Peyer's patch (tissue), 4 donors: ENCODE results near the gene TSEN34. TPM values are rescaled to one million over a fixed set of nuclear protein-coding genes. Genes with fewer than 3 reads are reported as not detected.
"Not testable (repeated sequence)": the region's sequence is repeated elsewhere in the genome, so short reads cannot be mapped to it uniquely, and the experiment has no call there.

Experiments
- DNase-seq, 3 donors: peaks; one replicate each; pipeline ENCODE4 v3.0.0-alpha.2; 2017 to 2019
- H3K27ac ChIP-seq, 4 donors: fragments of 200-600 bp; sonication (generic); one replicate each; pipeline ENCODE4 v1.5.1; 2016 to 2019
- H3K27me3 ChIP-seq, 2 donors: fragments of 200-600 bp; sonication (generic); one replicate each; pipeline ENCODE4 v1.5.1; 2019
- H3K36me3 ChIP-seq, 3 donors: fragments of 200-600 bp; sonication (generic); one replicate each; pipeline ENCODE4 v1.5.1; 2016 to 2019
- H3K4me1 ChIP-seq, 4 donors: fragments of 200-600 bp; sonication (generic); one replicate each; pipeline ENCODE4 v1.5.1; 2016 to 2019
- H3K4me3 ChIP-seq, 4 donors: fragments of 200-600 bp; sonication (generic); 1 replicate in 3 of 4; 2 replicates in 1 of 4; pipeline ENCODE4 v1.5.1; 2016 to 2019; ENCODE audit warnings: mild to moderate bottlenecking in 1 of 4
- H3K9me3 ChIP-seq, 4 donors: fragments of 200-600 bp; sonication (generic); one replicate each; pipeline ENCODE4 v1.5.1; 2016 to 2019; ENCODE audit warnings: mild to moderate bottlenecking in 1 of 4
- CTCF ChIP-seq, 6 experiments: fragments of 450-650 bp in 4 of 6; fragments of 200-600 bp in 2 of 6; sonication (generic) in 1 of 6; IDR thresholded peaks; one replicate each; pipeline ENCODE4 v1.5.1; 2017 to 2019; ENCODE audit warnings: antibody characterized with exemption in 6 of 6, mild to moderate bottlenecking in 3 of 6, moderate library complexity in 1 of 6
- POLR2A ChIP-seq, 2 donors: fragments of 450-650 bp; IDR thresholded peaks; one replicate each; pipeline ENCODE4 v1.5.1; 2017; ENCODE audit warnings: antibody characterized with exemption in 2 of 2, mild to moderate bottlenecking in 2 of 2, moderate library complexity in 2 of 2
- total RNA-seq, 4 donors: library from RNA; depleted of rRNA; stranded (reverse); fragments of >200 nt; gene quantifications; one replicate each; pipeline ENCODE4 v1.1.0, GENCODE V29; 2016

The TSEN34 gene
- total RNA-seq, 4 donors from 2014 or later = 29.7 to 50.4 (median 42.2) TPM

- Histone ChIP-seq H3K27me3 (no peaks in the 10 kb centered on the region), H3K4me3 (no peak overlapping the region), H3K36me3 (no peaks in the 10 kb centered on the region), H3K4me1 (no peaks in the 10 kb centered on the region), H3K9me3 (no peaks in the 10 kb centered on the region), H3K27ac (no peak overlapping the region)
- TF ChIP-seq POLR2A (IDR thresholded peaks at IDR 0.05) (no peak), CTCF (IDR thresholded peaks at IDR 0.05) (no peak)
- DNase-seq = peak in 1 of 3 donors; percentile 34
These were observed 28.0 kb downstream of the TSEN34 start for GRCh38 chr19:54218960-54219661.

GRCh38 chr19:54219702-54220101 lies 28.6 kb downstream of the TSEN34 start:
- not testable (repeated sequence) for H3K36me3 ChIP-seq, H3K4me3 ChIP-seq, H3K9me3 ChIP-seq, H3K27me3 ChIP-seq, H3K27ac ChIP-seq, H3K4me1 ChIP-seq
- DNase-seq = peak in 2 of 3 donors; percentile 6 to 29

GRCh38 chr19:54221947-54222346 lies 30.8 kb downstream of the TSEN34 start:
- H3K36me3 ChIP-seq, H3K27ac ChIP-seq, H3K4me1 ChIP-seq, H3K4me3 ChIP-seq, H3K9me3 ChIP-seq, H3K27me3 ChIP-seq: not testable (repeated sequence)
- peak in 1 of 3 donors; percentile 42 for DNase-seq

- H3K36me3 ChIP-seq, H3K27ac ChIP-seq, H3K9me3 ChIP-seq, H3K4me1 ChIP-seq, H3K27me3 ChIP-seq, H3K4me3 ChIP-seq: not testable (repeated sequence)
- peak in 2 of 3 donors; percentile 47 to 49 for DNase-seq
These were observed 31.6 kb downstream of the TSEN34 start, which contains the start of gene LILRB3 for GRCh38 chr19:54222474-54223276. Gene LILRB3, minus strand, starts transcription at chr19:54223007. Its CDS starts 31 bp downstream, at chr19:54222976.

- peak in 2 of 3 donors; percentile 43 to 44 for DNase-seq
- H3K4me1 ChIP-seq, H3K4me3 ChIP-seq, H3K36me3 ChIP-seq, H3K27me3 ChIP-seq, H3K27ac ChIP-seq, H3K9me3 ChIP-seq: not testable (repeated sequence)
These were observed 32.3 kb downstream of the TSEN34 start for GRCh38 chr19:54223277-54223936.

- H3K9me3 ChIP-seq, H3K36me3 ChIP-seq, H3K27ac ChIP-seq, H3K4me1 ChIP-seq, H3K4me3 ChIP-seq, H3K27me3 ChIP-seq: not testable (repeated sequence)
- DNase-seq = peak in 2 of 3 donors; percentile 2 to 25
These were observed 32.8 kb downstream of the TSEN34 start for GRCh38 chr19:54223937-54224281.

GRCh38 chr19:54224619-54225018 lies 33.5 kb downstream of the TSEN34 start:
- H3K36me3 ChIP-seq, H3K4me1 ChIP-seq, H3K9me3 ChIP-seq, H3K27me3 ChIP-seq, H3K4me3 ChIP-seq, H3K27ac ChIP-seq: not testable (repeated sequence)
- peak in 1 of 3 donors; percentile 34 for DNase-seq

- no peak for TF ChIP-seq CTCF (IDR thresholded peaks at IDR 0.05)
- no peak for TF ChIP-seq POLR2A (IDR thresholded peaks at IDR 0.05)
- no peaks in the 10 kb centered on the region for H3K9me3 ChIP-seq
These were observed 38.0 kb downstream of the TSEN34 start for GRCh38 chr19:54229146-54229545.

More at GRCh38 chr19:54229146-54229545, 38.0 kb downstream of the TSEN34 start:
- Histone ChIP-seq H3K4me1 (no peaks in the 10 kb centered on the region), H3K4me3 (no peak overlapping the region), H3K27ac (no peak overlapping the region), H3K36me3 (no peaks in the 10 kb centered on the region), H3K27me3 (no peaks in the 10 kb centered on the region)
- peak in 1 of 3 donors; percentile 33 for DNase-seq
